B cell (primary cell): Measurements from ENCODE around the gene EGFR. TPM values are rescaled to one million over a fixed set of nuclear protein-coding genes. Genes with fewer than 3 reads are reported as not detected.

Source experiments
- ATAC-seq: fragments of 200-7000 bp; cut with Tn5 transposase; one replicate; pipeline ENCODE4 v1.10.0; 2021; ENCODE audit warnings: low read depth, mild to moderate bottlenecking, moderate number of reproducible peaks, moderate library complexity
- CTCF ChIA-PET: fragments of 350-600 bp; sonication (Branson Sonifier 250); formaldehyde crosslinking; loops from one replicate; lab custom pipeline; 2021; ENCODE audit warnings: antibody characterized with exemption, inconsistent platforms; lab: Charles Lee
- POLR2A ChIA-PET: fragments of 350-600 bp; sonication (Branson Sonifier 250); formaldehyde crosslinking; loops from one replicate; lab custom pipeline; 2021; ENCODE audit warnings: antibody characterized with exemption; lab: Charles Lee
- DNase-seq: peaks from one replicate; pipeline ENCODE4 v3.0.0; 2013
- H2AFZ ChIP-seq: 2 replicates; pipeline ENCODE4 v1.6.1; 2012; ENCODE audit warnings: mild to moderate bottlenecking, low read depth, low read length; ENCODE audit not compliant: insufficient read depth, poor library complexity, severe bottlenecking
- H3K27ac ChIP-seq, 2 donors: 1 replicate in 1 of 2; 2 replicates in 1 of 2; pipeline ENCODE4 v1.5.1; 2012 to 2013; ENCODE audit warnings: low read length in 2 of 2, mild to moderate bottlenecking in 2 of 2, moderate library complexity in 1 of 2
- H3K27me3 ChIP-seq, 4 experiments: fragments of 200-600 bp in 1 of 4; sonication (generic) in 1 of 4; replicated peaks in 1 of 4; 1 replicate in 2 of 4; 2 replicates in 2 of 4; pipeline versions ENCODE4 v1.6.1 to v1.7.0; 2013 to 2016; ENCODE audit warnings: low read length in 3 of 4, mild to moderate bottlenecking in 2 of 4, mixed read lengths in 1 of 4, moderate library complexity in 1 of 4; ENCODE audit not compliant: insufficient read depth in 4 of 4, control insufficient read depth in 3 of 4; ENCODE audit errors: control extremely low read depth in 1 of 4
- H3K36me3 ChIP-seq, 2 experiments: replicated peaks in 1 of 2; 1 replicate in 1 of 2; 2 replicates in 1 of 2; pipeline versions ENCODE4 v1.6.1 to v1.7.1; 2013; ENCODE audit warnings: low read length in 1 of 2; ENCODE audit not compliant: insufficient read depth in 2 of 2, control insufficient read depth in 1 of 2; ENCODE audit errors: control extremely low read depth in 1 of 2, extremely low read depth in 1 of 2
- H3K4me1 ChIP-seq, 2 donors: fragments of 200-600 bp in 1 of 2; sonication (generic) in 1 of 2; 1 replicate in 1 of 2; 2 replicates in 1 of 2; pipeline versions ENCODE4 v1.5.1 to v1.6.1; 2013 to 2017; ENCODE audit warnings: low read length in 2 of 2; ENCODE audit not compliant: control insufficient read depth in 2 of 2, insufficient read depth in 2 of 2
- H3K4me2 ChIP-seq: replicated peaks from 2 replicates; pipeline ENCODE3; 2012; ENCODE audit warnings: mild to moderate bottlenecking, low read depth, low read length; ENCODE audit not compliant: poor library complexity, severe bottlenecking
- H3K4me3 ChIP-seq, 5 experiments: fragments of 200-600 bp in 1 of 5; sonication (generic) in 1 of 5; 1 replicate in 3 of 5; 2 replicates in 2 of 5; pipeline versions ENCODE4 v1.5.1 to v1.7.0; 2011 to 2016; ENCODE audit warnings: low read length in 4 of 5, mild to moderate bottlenecking in 4 of 5, low read depth in 2 of 5, control low read depth in 1 of 5, moderate library complexity in 1 of 5; ENCODE audit not compliant: insufficient read depth in 1 of 5; ENCODE audit errors: control extremely low read depth in 1 of 5, extremely low read depth in 1 of 5
- H3K79me2 ChIP-seq: fragments of 200-600 bp; sonication (generic); one replicate; pipeline ENCODE4 v1.6.0; 2016; ENCODE audit warnings: low read length; ENCODE audit not compliant: control insufficient read depth, insufficient read depth
- H3K9ac ChIP-seq: fragments of 200-600 bp; sonication (generic); 2 replicates; pipeline ENCODE4 v1.6.1; 2017; ENCODE audit warnings: mild to moderate bottlenecking, low read length, moderate library complexity
- H3K9me3 ChIP-seq, 3 donors: one replicate each; pipeline versions ENCODE4 v1.6.1 to v1.7.1; 2013; ENCODE audit warnings: low read length in 2 of 3; ENCODE audit not compliant: control insufficient read depth in 2 of 3, insufficient read depth in 1 of 3; ENCODE audit errors: control extremely low read depth in 1 of 3
- H4K20me1 ChIP-seq: 2 replicates; pipeline ENCODE4 v1.6.0; 2012; ENCODE audit warnings: mild to moderate bottlenecking, low read length; ENCODE audit not compliant: insufficient read depth, control insufficient read depth, poor library complexity, severe bottlenecking
- H3K27ac Mint-ChIP-seq: one replicate; pipeline ENCODE4 v1.8.0; 2021; ENCODE audit warnings: mixed read lengths
- H3K27me3 Mint-ChIP-seq: one replicate; pipeline ENCODE4 v1.8.0; 2021; ENCODE audit warnings: mixed read lengths
- H3K4me1 Mint-ChIP-seq: one replicate; pipeline ENCODE4 v1.8.0; 2021; ENCODE audit warnings: mixed read lengths
- H3K4me3 Mint-ChIP-seq: one replicate; pipeline ENCODE4 v1.8.0; 2021; ENCODE audit warnings: mixed read lengths
- H3K9me3 Mint-ChIP-seq: one replicate; pipeline ENCODE4 v1.8.0; 2022; ENCODE audit warnings: mixed read lengths; ENCODE audit not compliant: insufficient read depth
- EZH2 ChIP-seq: IDR thresholded peaks from 2 replicates; pipeline ENCODE4 v1.6.1; 2012; ENCODE audit warnings: borderline replicate concordance, low read depth, mild to moderate bottlenecking, moderate library complexity, low read length; ENCODE audit not compliant: insufficient read depth, poor library complexity, severe bottlenecking
- WGBS: methylation state at CpG from one replicate; pipeline ENCODE4 v1.1.5; 2013; ENCODE audit warnings: missing lambda C conversion rate; ENCODE audit not compliant: insufficient coverage; 5-methylcytosine and 5-hydroxymethylcytosine counted together
- intact Hi-C: fragments of 100-400 bp; cut with micrococcal nuclease; formaldehyde crosslinking; loops from one replicate; pipeline ENCODE4 v1.10.0; 2022
- polyA plus RNA-seq: library from polyadenylated mRNA; depleted of rRNA; stranded (reverse); fragments of >200 nt; gene quantifications from 2 replicates; pipeline ENCODE4 v1.2.3, GENCODE V29; 2012
- total RNA-seq, 2 donors: library from RNA; stranded (reverse); fragments of 120-200 nt in 1 of 2; gene quantifications; 1 replicate in 1 of 2; 2 replicates in 1 of 2; pipeline versions ENCODE4 v1.2.3 to v1.2.4, GENCODE V29; 2013 to 2022
- TF ChIP-seq, protein P1 (sequence below): fragments of 200-600 bp; IDR thresholded peaks from one replicate; pipeline ENCODE4 v1.8.0; 2022; ENCODE audit warnings: antibody characterized with exemption, mild to moderate bottlenecking

Gene EGFR
- total and polyA plus RNA-seq, 2 donors (not counting 1 experiment from before 2014, with no cell fraction given) = not detected

DNA sequence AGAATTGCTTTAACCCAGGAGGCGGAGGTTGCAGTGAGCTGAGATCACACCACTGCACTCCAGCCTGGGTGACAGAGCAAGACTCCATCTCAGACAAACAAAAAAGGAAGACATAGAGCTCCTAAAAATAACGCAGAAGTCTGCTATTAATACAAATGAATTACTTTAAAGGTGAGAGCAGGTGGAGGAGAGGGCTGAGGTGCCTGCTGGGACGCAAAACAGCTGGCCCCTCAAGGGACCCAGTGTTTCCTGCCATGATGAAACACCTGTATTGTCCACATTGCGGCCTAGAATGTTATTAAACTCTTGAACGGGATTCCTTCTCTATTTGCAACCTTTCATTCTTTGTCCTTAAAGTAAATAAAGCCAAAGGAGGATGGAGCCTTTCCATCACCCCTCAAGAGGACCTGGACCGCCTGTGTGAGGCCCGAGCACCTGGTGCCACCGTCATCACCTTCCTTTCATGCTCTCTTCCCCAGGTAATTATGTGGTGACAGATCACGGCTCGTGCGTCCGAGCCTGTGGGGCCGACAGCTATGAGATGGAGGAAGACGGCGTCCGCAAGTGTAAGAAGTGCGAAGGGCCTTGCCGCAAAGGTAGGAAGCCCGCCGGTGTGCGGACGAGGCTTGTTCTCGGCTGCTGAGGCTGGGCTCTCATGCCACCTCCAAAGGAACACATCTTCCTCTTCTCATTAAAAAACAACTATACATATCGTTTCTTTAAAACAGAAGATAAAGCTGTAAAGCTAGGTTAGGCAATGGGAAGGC, 136.7 kb downstream of the EGFR start:
- H3K27ac ChIP-seq = no peak overlapping the region
- H2AFZ ChIP-seq = no peak overlapping the region
- TF ChIP-seq, protein P1, sequence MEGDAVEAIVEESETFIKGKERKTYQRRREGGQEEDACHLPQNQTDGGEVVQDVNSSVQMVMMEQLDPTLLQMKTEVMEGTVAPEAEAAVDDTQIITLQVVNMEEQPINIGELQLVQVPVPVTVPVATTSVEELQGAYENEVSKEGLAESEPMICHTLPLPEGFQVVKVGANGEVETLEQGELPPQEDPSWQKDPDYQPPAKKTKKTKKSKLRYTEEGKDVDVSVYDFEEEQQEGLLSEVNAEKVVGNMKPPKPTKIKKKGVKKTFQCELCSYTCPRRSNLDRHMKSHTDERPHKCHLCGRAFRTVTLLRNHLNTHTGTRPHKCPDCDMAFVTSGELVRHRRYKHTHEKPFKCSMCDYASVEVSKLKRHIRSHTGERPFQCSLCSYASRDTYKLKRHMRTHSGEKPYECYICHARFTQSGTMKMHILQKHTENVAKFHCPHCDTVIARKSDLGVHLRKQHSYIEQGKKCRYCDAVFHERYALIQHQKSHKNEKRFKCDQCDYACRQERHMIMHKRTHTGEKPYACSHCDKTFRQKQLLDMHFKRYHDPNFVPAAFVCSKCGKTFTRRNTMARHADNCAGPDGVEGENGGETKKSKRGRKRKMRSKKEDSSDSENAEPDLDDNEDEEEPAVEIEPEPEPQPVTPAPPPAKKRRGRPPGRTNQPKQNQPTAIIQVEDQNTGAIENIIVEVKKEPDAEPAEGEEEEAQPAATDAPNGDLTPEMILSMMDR = no peak
- TF ChIP-seq EZH2 = no peak
- no peaks in the 10 kb centered on the region for H3K4me1 ChIP-seq
- no peak overlapping the region for H3K4me3 Mint-ChIP-seq
- no peaks in the 10 kb centered on the region for H3K9me3 Mint-ChIP-seq
- H3K4me3 ChIP-seq = no peak overlapping the region
- H3K36me3 ChIP-seq = no peaks in the 10 kb centered on the region
- peaks cover 3% of the 10 kb centered on the region for H3K27me3 Mint-ChIP-seq
- intact Hi-C loops = no loop called here
- no peak for ATAC-seq
- no peaks in the 10 kb centered on the region for H3K4me1 Mint-ChIP-seq
- no peak overlapping the region for H3K27ac Mint-ChIP-seq
- no peak overlapping the region for H3K9ac ChIP-seq
- no peaks in the 10 kb centered on the region for H3K27me3 ChIP-seq
- H4K20me1 ChIP-seq = no peaks in the 10 kb centered on the region
- WGBS = 84% methylated on average over 6 of the region's 24 CpGs
- H3K4me2 ChIP-seq = no peak overlapping the region
- peaks cover 0 to 12% (median 0%) of the 10 kb centered on the region in 3 donors for H3K9me3 ChIP-seq
- POLR2A ChIA-PET = no interaction called here
- DNase-seq = no peak
- no peaks in the 10 kb centered on the region for H3K79me2 ChIP-seq
- CTCF ChIA-PET = no interaction called here

GRCh38 chr7:55156919-55157763, 138.3 kb downstream of the EGFR start:
- H3K9me3 Mint-ChIP-seq = no peaks in the 10 kb centered on the region
- WGBS = 75% methylated on average over 19 of the region's 30 CpGs

More at GRCh38 chr7:55156919-55157763, 138.3 kb downstream of the EGFR start:
- ATAC-seq = no peak
- ChIA-PET POLR2A (no interaction called here), CTCF (no interaction called here)
- no peaks in the 10 kb centered on the region for H4K20me1 ChIP-seq
- no peak overlapping the region for H3K9ac ChIP-seq
- H3K27ac ChIP-seq = no peak overlapping the region
- no peak overlapping the region for H2AFZ ChIP-seq
- H3K4me1 Mint-ChIP-seq = no peaks in the 10 kb centered on the region
- H3K79me2 ChIP-seq = no peaks in the 10 kb centered on the region
- peaks cover 5% of the 10 kb centered on the region for H3K27me3 Mint-ChIP-seq
- H3K4me2 ChIP-seq = no peak overlapping the region
- no peaks in the 10 kb centered on the region for H3K27me3 ChIP-seq
- H3K9me3 ChIP-seq = peaks cover 0 to 12% (median 0%) of the 10 kb centered on the region in 3 donors
- no peak overlapping the region for H3K4me3 ChIP-seq
- H3K4me1 ChIP-seq = no peaks in the 10 kb centered on the region
- TF ChIP-seq EZH2 = no peak
- TF ChIP-seq, protein P1 = no peak
- H3K4me3 Mint-ChIP-seq = no peak overlapping the region
- H3K36me3 ChIP-seq = no peaks in the 10 kb centered on the region
- intact Hi-C loops = no loop called here
- DNase-seq = no peak
- H3K27ac Mint-ChIP-seq = no peak overlapping the region
